ENCODE measurements around the gene CTDSPL. TPM values are rescaled to one million over a fixed set of nuclear protein-coding genes. Genes with fewer than 3 reads are reported as not detected.
A peak's percentile ranks its signal among the peaks of the same experiment; 100 is the strongest.

The CTDSPL gene
- total RNA-seq, 4 donors from 2014 or later, result 33.4 to 72.6 (median 54.0) TPM

DNA sequence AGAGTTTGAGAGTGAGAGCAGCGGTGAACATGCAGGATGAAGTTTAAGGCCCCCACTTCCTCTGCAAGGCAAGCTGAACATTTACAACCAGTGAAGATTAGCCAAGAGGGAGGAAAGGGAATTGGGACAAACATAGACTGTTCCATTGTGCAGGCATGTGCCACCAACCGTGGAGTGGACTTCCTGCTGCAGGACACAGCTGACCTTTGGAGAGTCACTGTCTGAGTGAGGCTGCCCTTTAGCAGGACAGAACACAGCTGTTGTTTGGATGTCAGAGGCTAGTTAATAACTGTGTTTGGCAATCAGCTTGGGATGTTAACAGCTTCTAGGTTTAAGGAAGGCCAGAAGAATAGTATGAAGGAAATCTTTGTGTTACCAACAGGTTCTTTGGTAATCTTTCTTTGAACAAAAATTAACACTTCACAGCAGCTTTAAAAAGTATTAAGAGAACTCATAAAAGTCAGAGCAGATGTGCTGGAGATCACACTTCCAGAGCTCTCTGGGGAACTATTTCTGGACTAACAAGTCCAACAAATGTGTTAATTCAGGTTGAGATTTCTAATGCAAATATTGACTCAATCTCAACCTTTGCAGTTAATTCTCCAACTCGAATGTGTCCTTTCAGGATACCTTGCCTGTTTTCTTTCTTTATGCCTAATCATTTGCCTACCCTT lies 31.4 kb downstream of the CTDSPL start:
- ATAC-seq, result peak; percentile 91
- 20 to 22% methylated on average over 1 to 3 of the region's 3 CpGs for WGBS, 2 donors (ENCODE audit: low coverage in 1 of 2)
- H3K27me3 ChIP-seq, result no peaks in the 10 kb centered on the region
- peak overlapping the region in 3 of 4 donors; percentile 6 to 49 (median 42) for H3K27ac ChIP-seq
- H3K4me1 ChIP-seq, result peaks cover 11 to 80% (median 20%) of the 10 kb centered on the region in 3 donors
- H3K36me3 ChIP-seq, result no peaks in the 10 kb centered on the region
- no peak overlapping the region for H3K4me3 ChIP-seq
- no peaks in the 10 kb centered on the region for H3K9me3 ChIP-seq
- TF ChIP-seq, protein P1, sequence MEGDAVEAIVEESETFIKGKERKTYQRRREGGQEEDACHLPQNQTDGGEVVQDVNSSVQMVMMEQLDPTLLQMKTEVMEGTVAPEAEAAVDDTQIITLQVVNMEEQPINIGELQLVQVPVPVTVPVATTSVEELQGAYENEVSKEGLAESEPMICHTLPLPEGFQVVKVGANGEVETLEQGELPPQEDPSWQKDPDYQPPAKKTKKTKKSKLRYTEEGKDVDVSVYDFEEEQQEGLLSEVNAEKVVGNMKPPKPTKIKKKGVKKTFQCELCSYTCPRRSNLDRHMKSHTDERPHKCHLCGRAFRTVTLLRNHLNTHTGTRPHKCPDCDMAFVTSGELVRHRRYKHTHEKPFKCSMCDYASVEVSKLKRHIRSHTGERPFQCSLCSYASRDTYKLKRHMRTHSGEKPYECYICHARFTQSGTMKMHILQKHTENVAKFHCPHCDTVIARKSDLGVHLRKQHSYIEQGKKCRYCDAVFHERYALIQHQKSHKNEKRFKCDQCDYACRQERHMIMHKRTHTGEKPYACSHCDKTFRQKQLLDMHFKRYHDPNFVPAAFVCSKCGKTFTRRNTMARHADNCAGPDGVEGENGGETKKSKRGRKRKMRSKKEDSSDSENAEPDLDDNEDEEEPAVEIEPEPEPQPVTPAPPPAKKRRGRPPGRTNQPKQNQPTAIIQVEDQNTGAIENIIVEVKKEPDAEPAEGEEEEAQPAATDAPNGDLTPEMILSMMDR (IDR thresholded peaks at IDR 0.05), result no peak
- peak; percentile 80 for TF ChIP-seq POLR2AphosphoS5 (IDR thresholded peaks at IDR 0.05)

DNA sequence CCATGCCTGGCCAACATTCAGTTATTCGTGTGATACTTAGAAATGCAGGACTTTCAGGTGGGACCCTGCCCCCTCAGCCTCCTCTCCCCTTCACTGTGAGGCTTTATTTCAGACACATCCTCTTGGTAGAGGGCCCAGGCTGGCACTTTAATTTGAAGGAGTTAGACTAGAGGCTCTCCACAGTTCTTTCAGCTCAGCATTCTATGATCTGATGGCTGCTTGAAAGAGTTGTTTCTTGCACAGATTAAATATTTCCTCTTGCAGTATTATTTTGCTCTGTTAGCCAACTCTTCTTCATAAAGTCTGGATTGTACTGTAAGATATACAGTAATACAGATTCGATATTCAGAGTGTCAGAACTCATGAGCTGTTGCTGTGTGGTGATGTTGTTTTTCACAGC lies 35.1 kb downstream of the CTDSPL start:
- no peaks in the 10 kb centered on the region for H3K36me3 ChIP-seq
- H3K27me3 ChIP-seq, result no peaks in the 10 kb centered on the region
- no peak overlapping the region for H3K4me3 ChIP-seq
- WGBS, 2 donors (ENCODE audit: low coverage in 1 of 2), result 56 to 63% methylated on average over 2 of the region's 2 CpGs
- TF ChIP-seq POLR2AphosphoS5 (IDR thresholded peaks at IDR 0.05), result no peak
- TF ChIP-seq, protein P1 (IDR thresholded peaks at IDR 0.05), result no peak
- TF ChIP-seq EP300 (IDR thresholded peaks at IDR 0.05), result no peak
- TF ChIP-seq POLR2A (IDR thresholded peaks at IDR 0.05), result no peak
- H3K4me1 ChIP-seq, result peaks cover 11 to 79% (median 15%) of the 10 kb centered on the region in 3 donors
- no peak for ATAC-seq
- no peak overlapping the region for H3K27ac ChIP-seq
- H3K9me3 ChIP-seq, result no peaks in the 10 kb centered on the region

DNA sequence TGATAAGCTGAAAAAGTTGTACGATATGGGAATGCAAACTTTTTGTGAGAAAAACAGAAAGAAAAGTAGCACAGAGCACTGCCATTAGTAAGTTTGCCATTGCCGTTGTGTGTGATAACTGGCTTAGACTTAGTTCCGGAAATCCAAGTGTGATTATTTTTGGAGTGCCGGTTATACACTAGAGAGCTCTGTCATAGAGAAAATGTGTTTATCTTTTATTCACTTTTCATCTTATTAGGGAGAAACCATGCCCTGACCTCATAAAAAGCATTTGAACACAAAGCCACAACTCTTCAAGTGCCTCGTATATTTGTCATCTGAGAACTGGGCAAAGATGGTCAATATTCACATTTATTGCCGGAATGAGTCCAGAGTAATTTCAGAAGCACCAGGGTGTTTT lies 36.1 kb downstream of the CTDSPL start:
- TF ChIP-seq EP300 (IDR thresholded peaks at IDR 0.05) (no peak), POLR2AphosphoS5 (IDR thresholded peaks at IDR 0.05) (peak; percentile 10)
- Histone ChIP-seq H3K4me1 (peaks cover 8 to 79% (median 11%) of the 10 kb centered on the region in 3 donors), H3K4me3 (no peak overlapping the region), H3K27ac (peak overlapping the region in 1 of 4 donors; percentile 2), H3K36me3 (no peaks in the 10 kb centered on the region), H3K9me3 (no peaks in the 10 kb centered on the region), H3K27me3 (no peaks in the 10 kb centered on the region)
- 27% methylated on average over 6 of the region's 6 CpGs for WGBS, 2 donors (ENCODE audit: low coverage in 1 of 2)
- ATAC-seq, result no peak

DNA sequence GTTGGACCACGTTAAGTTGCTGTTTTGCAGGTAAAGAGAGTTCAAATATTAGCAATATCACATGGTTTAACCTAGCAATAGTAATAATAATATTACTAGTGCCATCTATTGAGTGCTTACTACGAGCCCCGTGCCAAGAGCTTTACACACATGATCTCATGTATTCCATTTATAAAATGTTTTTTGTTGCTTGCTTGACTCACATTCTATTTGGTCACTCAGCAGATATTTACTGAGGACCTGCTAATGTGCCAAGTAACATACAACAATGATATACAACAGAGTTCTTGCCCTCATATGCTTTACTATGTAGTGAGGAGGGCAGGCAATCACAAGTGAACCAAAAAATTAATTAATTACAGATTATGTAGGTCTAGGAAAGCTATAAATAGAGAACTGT lies 36.7 kb downstream of the CTDSPL start:
- H3K4me3 ChIP-seq, result no peak overlapping the region
- no peaks in the 10 kb centered on the region for H3K36me3 ChIP-seq
- ATAC-seq, result no peak
- peaks cover 4 to 79% (median 6%) of the 10 kb centered on the region in 3 donors for H3K4me1 ChIP-seq
- peak overlapping the region in 1 of 4 donors; percentile 2 for H3K27ac ChIP-seq
- no peak for TF ChIP-seq POLR2AphosphoS5 (IDR thresholded peaks at IDR 0.05)
- no peak for TF ChIP-seq EP300 (IDR thresholded peaks at IDR 0.05)
- TF ChIP-seq, protein P1 (IDR thresholded peaks at IDR 0.05), result no peak
- TF ChIP-seq POLR2A (IDR thresholded peaks at IDR 0.05), result no peak
- no peaks in the 10 kb centered on the region for H3K9me3 ChIP-seq
- WGBS, 2 donors (ENCODE audit: low coverage in 1 of 2), result 76 to 80% methylated on average over 3 of the region's 3 CpGs
- H3K27me3 ChIP-seq, result no peaks in the 10 kb centered on the region

DNA sequence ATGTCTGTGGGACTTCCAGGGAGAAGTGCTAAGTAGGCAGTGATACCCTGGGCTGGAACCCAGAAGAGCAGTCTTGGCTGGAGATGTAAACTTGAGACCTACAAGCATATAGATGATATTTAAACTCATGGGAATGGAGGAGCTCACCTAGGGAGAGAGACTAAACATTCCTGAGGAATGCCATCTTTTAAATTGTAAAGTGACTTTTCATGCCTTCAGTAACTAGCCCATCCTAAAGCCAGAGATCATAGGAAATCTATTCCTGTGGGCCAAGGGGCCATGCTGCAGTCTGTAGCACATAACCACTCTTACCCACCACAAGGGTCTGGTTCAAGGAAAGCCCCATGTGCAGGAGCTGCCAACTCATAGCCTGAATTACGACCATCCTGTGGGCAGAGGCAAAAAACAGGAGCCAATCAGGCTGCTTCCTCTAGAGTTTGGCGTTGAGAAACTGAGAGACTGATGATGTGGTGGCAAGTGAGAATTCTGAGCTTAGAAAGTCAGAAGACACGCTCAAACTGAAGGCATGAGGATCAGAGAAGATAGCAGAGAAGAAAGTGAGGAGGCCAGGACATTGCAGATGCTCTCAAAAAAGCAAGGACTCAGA lies 37.5 kb downstream of the CTDSPL start:
- 80 to 100% methylated on average over 1 to 2 of the region's 3 CpGs for WGBS, 2 donors (ENCODE audit: low coverage in 1 of 2)
- Histone ChIP-seq H3K9me3 (no peaks in the 10 kb centered on the region), H3K27ac (no peak overlapping the region), H3K4me3 (no peak overlapping the region), H3K36me3 (no peaks in the 10 kb centered on the region), H3K27me3 (no peaks in the 10 kb centered on the region), H3K4me1 (peaks cover 5 to 79% (median 7%) of the 10 kb centered on the region in 3 donors)
- ATAC-seq, result no peak
- TF ChIP-seq EP300 (IDR thresholded peaks at IDR 0.05) (no peak), POLR2AphosphoS5 (IDR thresholded peaks at IDR 0.05) (no peak), POLR2A (IDR thresholded peaks at IDR 0.05) (no peak)
- TF ChIP-seq, protein P1 (IDR thresholded peaks at IDR 0.05), result no peak
